HG03135 (cell line): ENCODE results near the gene ATP6V1B1.

Source experiments
- ATAC-seq: cut with Tn5 transposase; IDR thresholded peaks from one replicate; pipeline ENCODE4 v1.9.1; 2021; ENCODE audit warnings: mild to moderate bottlenecking, moderate library complexity; ENCODE audit not compliant: unreplicated experiment

ATP6V1B1 gene

DNA sequence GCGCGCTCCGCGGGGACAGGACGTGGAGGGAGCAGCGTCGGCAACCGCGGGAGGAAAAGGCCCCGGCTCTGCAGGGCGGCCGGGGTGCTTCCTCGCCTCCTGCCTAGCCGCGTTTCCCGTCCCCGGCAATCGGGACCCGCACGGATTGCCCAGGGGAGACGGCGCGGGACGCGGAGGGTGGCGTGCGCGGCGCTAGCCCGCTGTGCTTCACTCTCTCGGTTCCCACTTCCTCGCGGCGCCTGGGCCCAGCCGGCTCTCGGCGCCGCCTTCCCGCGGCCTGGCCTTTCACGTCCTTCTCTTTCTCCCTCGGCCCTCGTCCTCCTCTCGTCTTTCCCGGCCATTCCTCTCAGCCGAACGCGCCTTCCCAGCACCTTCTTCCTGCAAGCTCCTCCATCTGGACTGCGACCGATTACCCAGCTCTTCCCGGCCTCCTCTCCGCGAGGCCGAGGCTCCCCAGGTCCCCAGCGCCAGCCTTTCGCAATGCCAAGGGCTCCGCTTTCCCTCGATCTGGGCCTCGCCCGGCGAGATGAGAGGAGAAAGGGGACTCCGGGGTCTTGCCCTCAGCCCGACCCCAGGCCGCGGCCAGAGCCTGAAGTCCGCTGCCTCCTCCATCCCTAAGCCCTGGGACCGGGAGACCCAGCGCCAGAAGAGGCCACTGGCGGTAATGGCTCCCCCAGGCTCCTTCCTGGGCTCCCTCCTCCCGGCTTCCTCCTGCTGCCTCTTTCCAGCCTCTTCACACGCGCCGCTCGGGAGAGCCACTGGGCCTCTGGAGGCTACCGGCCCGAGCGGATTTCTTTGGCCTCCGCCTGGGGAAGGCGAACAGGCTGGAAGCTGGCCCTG lies 34.3 kb upstream of the ATP6V1B1 start:
- ATAC-seq, result no peak

DNA sequence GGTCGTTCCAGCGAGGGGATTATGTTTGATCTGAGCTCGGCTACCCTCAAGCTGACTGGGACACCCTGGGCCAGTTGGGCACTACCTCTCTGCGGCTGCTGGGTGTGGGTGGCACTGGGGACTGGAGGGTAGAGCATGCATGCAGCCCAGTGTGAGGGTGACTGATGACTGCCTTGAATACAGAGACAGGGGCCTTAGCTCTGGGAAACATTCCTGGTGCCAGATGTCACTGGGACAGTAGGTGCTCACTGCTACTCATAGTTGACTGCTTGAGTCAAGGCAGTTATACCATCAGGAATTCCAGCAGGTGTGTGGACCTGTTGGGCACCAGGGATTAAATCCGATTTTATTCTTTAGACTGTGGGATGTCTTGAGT lies 33.6 kb upstream of the ATP6V1B1 start:
- ATAC-seq, result no peak

DNA sequence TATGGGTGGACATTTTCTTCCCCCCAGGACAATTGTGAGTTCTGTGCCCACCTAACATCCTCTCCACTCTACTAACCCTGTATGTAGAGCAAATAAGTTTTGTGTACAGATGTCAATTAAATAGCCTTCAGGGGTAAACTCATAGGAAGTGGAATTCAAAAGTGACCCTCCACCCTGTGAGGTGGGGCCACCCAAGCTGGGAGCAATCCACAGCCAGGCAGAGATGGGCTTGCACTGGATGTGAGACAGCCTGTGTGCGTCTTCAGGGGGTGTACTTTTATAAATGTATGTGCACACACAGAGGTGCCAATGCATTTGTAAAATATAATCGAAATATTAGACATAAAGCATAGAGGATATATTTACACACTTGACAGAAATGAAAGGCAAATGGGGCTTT lies 33.1 kb upstream of the ATP6V1B1 start:
- ATAC-seq, result no peak

DNA sequence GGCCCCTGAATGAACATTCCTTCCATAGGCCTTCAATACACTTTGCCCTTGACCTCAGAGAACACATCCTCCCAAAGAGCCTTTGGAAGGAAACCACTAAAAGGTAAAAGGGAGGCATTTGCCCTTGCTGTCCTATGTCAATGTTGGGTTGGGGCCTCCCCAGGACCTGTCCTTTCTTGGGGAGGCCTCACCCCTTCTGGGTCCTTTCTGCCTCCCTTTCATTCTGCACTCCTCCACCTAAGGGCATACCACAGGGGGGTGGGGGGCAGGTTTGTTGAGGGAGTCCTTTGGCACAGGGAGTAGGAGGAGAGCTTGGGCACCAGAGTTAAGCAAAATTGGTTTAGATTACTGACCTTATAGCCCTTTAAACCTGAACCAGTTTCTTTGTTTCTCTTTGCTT lies 32.5 kb upstream of the ATP6V1B1 start:
- no peak for ATAC-seq

DNA sequence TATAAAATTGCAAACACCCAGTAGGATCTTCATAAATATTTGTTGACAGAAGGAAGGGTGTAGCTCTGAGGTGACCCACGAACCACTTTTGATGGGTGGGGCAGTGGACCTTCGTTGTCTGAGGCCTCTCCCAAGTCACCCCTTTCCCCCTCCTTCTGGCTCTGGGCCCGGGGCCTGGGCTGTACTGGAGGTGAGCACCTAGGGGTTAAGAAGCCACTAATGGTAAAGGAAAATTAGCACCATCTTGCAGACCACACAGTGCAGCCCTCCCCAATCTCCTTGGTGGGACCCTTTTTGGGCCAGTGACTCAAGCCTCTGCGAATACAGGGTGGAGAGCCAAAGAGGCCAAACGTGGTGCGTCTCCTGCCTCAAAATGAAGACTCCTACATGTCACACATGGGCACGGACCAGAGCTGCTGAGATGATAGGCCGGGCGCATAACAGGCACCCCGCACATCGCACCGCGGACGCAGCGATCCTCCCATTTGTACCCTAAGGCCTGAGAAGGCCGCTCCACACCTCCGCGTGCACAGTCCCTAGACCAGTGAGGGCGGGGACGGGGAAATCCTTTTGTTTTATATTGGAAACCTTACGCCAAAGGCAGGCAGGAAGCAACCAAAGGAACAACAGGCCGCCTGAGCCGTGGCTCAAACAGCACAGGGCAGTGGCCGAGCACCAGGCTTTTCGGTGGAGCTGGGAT lies 31.9 kb upstream of the ATP6V1B1 start:
- ATAC-seq, result no peak

DNA sequence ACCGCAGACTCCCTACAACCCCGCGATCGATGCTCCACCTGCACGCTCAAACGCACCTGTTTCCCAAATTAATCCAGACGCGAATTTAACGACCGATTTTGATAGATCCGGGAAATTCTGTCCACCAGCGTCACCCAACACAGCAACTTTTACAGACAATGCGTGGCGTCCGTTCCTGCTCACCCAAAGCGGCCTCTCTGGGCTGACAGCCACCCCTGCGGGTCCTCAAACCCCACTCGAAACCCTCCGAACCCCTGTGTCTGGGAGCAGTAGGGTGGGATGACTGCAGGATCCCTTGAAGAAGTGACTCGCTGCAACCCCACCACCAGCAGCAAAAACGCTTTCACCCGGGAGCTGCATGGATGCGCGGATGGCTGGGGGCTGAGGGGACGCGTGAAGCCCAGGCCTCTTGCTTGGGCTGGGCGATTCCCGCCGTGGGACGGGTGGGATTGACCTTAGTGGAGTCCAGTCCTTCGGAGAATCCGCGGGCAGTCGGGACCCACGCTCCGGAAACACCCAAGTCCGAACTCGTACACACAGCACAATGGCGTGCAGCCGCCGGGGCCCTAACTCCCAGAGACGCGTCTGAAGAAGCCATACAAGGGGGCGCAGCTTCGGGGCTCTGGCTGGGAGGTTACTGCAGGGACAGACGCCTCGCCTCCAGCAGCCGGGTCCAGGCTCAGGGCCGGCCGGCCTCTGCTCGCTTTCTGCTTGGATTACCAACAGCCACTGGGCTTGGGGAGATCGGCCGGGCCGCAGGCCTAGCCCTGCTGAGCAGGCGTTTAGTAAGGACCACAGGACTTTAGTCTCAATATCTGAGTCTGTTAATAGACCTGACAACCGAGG lies 31.1 kb upstream of the ATP6V1B1 start:
- ATAC-seq, result no peak

DNA sequence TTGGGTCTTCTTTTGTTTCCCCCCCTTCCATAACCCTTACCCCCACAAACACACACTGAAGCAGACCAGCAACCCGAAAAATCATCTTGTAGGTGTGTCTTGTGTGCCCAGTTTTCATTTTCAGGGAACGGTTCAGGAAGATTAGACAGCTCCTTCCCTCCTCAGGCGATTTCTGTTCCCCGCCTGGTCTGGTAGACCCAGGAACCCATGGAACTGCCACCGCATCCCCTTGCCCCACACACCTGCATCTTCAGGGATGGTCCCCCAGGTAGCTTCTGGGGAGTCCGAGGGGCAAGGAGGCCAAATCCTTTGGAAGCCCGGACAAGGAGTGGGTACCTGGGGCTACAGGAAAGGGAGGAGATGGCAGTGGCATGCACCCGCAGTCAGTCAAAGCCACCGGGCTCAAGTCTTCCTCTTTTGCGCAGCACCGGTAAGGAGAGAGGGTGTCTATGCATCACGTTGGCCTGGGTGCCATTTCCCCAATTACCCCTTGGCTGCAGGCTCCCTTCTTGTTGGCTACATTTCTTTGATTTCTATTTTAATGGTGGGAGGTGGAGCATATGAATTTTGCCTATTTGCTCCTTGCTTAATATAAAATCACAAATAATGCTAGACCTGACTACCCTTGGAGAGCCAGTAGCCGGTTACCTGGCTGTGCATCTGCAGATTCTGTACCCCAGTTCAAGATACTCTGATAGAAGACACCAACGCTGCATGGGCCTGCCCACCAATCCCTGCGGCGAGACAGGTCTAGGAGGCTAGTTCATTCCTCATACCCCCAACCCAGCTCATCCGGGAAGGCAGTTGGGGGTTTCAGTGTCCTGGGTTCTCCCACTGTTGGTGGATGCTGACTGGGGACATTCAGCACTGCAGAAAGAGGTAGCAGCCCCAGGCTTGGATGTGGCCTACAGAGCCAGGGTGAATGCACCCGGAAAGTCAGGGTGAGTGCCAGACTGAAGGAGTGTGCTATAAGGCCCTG lies 30.0 kb upstream of the ATP6V1B1 start:
- no peak for ATAC-seq

DNA sequence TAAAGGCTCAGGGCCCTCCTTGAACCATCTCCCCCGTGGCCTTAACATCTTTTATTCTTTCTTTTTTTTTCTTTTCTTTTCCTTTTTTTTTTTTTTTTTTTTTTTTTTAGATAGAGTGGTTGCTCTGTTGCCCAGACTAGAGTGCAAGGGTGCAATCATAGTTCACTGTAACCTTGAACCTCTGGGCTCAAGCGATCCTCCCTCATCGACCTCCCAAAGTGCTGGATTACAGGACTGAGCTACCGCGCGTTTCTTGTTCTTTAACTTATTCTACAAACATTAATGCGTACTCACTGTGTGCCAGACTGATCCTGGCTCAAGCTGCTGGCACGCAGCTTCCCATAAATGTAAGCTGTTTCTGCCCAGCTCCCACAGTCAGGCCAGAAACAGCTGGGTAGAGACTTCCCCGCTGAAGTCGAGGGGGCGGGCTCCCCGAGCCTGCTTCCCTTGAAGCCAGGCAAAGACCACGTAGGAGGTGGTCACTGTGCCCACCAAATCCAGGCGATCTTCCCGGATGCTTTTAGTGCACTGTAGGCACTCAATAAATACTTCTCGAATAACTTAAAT lies 29.2 kb upstream of the ATP6V1B1 start:
- no peak for ATAC-seq

DNA sequence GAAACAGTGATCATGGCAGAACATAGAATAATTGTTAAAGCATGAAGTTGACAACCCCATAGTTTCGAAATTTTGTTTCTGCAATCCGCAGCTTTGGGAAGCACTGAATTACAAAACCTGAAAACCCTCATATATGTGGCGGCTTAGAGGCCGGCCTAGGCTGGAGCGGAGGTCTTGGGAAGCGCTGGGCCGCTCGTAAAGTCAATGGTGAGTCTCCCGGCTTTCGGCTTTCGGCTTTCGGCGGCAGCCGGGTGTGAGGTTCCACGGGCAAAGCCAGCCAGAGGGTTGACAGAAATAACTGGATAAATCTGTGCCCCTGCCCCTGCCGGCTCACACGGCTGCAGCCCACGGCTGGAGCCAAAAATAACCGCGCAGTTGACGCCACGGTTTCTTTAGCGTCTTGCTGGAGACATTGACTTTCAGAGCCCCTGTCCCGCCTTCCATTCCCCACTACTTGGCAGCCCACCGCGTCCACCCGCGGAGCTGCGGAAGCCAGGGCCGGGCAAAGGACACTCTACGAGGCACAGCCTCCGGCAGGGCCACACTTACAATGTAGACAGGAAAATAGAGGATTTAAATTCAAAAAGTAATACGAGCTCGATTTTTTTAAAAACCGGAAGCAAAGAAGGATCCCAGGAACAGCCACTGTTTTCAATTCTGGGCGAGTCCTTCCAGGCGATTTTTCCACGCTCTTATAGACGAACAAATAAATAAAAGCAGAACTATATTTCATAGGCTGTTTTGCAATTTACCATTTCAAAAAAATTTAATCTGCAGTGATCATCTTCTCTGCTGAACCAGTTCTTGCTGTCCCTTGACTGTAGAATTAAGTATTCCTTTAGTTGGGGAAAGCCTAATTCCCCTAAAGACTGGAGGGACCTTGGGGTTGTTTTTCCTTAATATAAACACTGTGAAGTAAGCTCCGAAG lies 28.3 kb upstream of the ATP6V1B1 start:
- no peak for ATAC-seq

DNA sequence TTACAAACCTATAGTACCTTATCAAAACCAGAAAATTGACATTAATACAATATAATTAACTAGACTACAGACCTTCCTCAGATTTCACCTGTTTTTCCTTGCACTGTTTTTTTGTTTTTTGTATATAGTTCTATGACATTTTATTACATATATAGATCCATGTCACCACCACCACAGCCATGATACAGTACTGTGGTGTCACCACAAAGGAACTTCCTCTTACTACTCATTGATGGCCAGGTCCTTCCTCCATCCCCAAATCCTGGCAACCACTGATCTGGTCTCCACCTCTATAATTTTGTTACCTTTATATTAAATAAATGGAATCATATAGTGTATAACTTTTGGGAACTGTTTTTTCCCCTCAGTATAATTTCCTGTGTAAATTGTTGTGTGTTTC lies 19.4 kb upstream of the ATP6V1B1 start:
- ATAC-seq, result no peak

DNA sequence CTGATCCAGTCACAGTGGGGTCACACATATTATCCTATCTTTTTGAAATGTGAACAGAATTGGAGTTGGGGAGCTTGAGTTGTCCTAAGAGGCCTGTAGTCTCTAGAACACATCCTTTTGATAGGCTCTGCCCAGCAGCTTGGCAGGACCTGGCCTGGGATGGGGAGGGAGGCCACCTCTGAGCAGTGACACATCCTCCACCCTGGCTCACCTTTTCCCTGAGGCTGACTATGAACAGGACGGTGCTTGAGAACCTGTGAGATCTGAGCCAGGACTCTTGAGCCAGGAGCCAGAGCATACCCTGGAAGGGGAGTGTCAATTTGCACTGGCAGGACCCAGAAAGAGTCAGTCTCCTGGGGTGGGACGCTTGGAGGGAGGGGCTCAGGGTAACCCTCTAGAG lies 17.7 kb upstream of the ATP6V1B1 start:
- no peak for ATAC-seq

DNA sequence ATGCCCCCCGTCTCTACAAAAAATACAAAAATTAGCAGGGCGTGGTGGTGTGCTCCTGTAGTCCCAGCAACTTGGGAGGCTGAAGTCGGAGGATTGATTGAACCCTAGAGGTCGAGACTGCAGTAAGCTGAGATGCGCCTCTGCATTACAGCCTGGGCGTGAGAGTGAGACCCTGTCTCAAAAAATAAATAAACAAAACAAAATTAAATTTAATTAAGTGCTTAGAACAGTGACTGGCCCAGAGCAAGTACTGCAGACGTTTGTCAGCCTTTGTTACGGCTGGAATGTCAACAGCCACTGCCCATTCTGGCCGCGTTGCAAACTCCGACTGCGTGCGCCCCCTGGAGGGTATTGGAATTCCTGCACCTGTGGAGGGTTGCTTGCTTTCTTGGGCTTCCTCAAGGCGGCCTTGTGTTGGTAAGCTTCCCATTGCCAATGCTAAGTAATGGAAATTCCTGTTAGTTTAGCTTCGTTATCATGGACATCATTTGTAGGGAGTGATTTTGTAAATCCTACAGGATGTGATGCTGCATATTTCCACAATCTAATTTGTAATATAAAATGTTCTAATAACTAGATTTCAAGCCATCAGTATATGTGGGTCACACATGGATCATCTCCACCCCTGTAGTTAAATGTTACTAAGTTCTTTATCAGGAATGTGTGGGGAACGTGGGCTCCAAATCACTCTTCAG lies 15.9 kb upstream of the ATP6V1B1 start:
- ATAC-seq, result no peak

DNA sequence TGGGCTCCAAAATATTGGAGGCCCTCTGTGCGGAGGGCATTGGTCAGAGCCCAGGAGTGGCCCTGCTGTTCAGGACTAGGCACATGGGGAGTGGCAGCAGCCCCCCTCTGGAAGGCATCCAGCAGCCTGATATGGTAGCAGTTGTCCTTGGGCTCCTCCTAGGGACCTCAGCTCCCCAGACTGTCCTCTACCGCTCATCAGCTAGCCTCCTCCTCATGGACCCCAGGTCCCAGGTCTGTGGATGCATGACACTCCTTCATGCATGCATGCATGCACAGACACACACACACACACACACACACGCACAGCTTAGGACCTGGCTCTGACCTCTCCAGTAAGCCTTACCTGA lies 15.4 kb upstream of the ATP6V1B1 start:
- no peak for ATAC-seq

DNA sequence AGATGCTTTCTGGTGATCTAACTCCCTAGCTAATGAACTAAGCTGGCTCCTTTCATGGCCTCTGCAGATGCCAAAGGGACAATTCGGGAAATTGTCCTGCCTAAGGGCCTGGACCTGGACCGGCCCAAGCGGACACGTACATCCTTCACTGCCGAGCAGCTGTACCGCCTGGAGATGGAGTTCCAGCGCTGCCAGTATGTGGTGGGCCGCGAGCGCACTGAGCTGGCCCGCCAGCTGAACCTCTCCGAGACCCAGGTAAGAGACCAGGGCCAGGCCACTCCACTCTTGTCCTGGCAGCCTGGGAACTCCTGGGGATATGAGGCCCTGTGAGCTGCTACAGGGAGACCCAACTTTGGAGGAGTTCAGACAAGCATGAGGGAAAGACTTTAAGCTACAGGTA lies 14.7 kb upstream of the ATP6V1B1 start:
- ATAC-seq, result no peak

DNA sequence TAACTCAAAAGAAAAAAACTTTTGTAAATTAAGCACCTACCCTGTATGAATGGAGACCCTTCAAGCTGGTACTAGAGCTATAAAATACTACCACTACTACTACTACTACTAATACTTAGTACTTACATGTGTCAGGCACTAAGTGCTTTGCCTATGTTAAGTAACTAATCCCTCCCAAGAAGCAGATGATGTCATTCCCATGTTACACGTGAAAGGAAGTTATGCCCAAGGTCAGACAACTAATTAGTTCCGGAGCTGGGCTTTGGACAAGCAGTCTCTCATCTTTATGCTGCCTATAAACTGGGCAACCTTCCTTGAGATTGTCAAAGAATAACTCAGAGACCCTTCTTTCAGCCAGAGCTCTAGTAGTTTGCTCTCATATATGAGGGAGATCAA lies 13.9 kb upstream of the ATP6V1B1 start:
- no peak for ATAC-seq

DNA sequence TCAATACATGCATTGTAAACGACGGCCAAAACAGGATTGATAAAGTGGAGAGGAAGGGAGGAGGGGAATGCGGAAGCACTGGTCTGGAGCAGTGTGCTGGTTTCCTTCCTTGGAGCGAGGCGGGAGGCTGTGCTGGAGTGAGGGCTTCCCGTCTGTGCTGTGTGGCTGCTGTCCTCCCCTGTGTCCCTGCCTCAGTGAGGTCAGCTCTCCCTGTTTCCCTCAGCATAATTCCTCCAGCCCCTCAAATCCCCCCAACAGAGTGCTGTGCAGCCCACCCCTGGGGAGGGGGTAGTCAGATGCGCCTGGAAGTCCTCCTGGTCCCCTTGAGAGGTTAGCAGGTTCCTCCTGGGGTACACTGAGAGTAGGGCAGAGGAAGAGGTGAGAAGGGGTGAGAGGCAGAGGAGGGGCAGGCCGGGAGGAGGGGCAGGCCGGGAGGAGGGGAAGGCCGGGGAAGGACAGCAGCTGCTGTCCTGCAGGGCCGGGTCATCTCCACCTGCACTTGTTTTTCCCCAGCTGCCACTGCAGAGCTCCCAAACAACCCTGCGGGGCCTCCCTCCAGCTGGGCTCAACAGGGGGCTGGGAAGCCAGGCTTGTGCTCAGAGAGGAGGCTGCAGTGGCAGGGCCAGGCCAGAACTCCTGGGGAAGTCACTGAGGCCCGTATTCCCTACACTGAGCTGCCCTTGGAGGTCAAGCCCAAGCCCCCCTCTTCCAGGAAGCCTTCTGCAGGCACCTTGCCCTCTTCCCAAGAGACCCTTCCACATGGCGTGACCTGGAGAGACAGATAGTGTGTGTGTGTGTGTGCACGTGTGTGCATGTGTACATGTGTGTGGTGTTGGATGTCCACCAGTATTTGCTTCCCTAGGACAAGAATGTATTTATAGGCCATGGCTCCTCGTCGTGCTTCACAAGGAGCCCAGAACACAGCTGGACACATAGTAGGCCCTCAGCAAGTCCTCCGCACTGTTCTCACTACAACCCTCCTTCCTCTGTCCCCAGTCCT lies 13.2 kb upstream of the ATP6V1B1 start:
- ATAC-seq, result no peak

DNA sequence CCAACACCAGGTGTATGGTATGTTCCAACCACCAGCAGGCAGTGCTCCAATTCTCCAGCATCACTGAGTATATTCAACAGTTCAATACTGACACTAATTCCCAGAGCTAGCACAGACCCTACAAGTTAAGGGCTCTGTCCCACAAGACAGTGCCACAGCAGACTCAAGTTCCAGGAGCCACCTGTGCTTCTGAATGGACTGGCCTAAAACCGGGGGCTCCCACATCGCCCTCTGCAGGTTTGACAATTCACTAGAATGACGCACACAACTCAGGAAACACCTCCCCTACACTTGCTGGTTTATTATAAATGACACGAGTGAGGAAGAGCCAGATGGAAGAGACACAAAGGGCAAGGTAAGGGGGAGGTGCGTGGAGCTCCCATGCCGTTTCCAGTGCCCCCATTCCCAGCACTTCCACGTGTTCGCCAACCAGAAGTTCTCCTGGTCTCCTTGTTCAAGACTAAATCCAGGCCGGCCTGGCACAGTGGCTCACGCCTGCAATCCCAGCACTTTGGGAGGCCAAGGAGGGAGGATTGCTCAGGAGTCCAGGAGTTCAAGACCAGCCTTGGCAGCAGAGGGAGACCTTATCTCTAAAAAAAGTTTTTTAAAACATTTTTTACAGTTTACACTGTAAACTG lies 12.2 kb upstream of the ATP6V1B1 start:
- no peak for ATAC-seq
